K562 treated with DMSO at 1 percent for 24 hours (cell line): ENCODE results near the gene RUFY1. TPM values are rescaled to one million over a fixed set of nuclear protein-coding genes. Genes with fewer than 3 reads are reported as not detected.

Experiments used
- total RNA-seq: library from RNA; unstranded; fragments of 300-600 nt; gene quantifications from 2 replicates; pipeline ENCODE4 v1.2.3, GENCODE V29; 2022; ENCODE audit warnings: low read depth; ENCODE audit not compliant: insufficient read depth

Gene RUFY1
- total RNA-seq, result 24.5 and 25.2 TPM in 2 replicates

GRCh38 chr5:179550511-179551342 lies at the start of gene RUFY1:
Gene RUFY1 (plus strand): TSS chr5:179550554. CDS start chr5:179550570, 16 bp downstream.

GRCh38 chr5:179623003-179623905 lies 72.9 kb downstream of the RUFY1 start, which contains the start of gene HNRNPH1:
Gene HNRNPH1 (minus strand): TSS chr5:179623671. CDS start chr5:179623133, 538 bp downstream.

Other genes starting within 250 kb of the RUFY1 start
- gene ADAMTS2, start 205.1 kb upstream of the RUFY1 start, total RNA-seq, result not detected in 2 replicates
- 150 and 166 TPM in 2 replicates for gene HNRNPH1, start 73.1 kb downstream of the RUFY1 start, total RNA-seq
- not detected in 2 replicates for gene CBY3, start 130.5 kb downstream of the RUFY1 start, total RNA-seq
- gene CANX, start 148.4 kb downstream of the RUFY1 start, total RNA-seq, result 237 and 247 TPM in 2 replicates
- 18.6 and 19.4 TPM in 2 replicates for gene MAML1, start 182.3 kb downstream of the RUFY1 start, total RNA-seq
- gene LTC4S, start 243.4 kb downstream of the RUFY1 start, total RNA-seq, result not detected in 2 replicates